Activated CD4-positive, alpha-beta memory T cell treated with anti-CD3 and anti-CD28 coated beads for 36 hours (primary cell): ENCODE data around the gene GUCY2C. TPM values are rescaled to one million over a fixed set of nuclear protein-coding genes. Genes with fewer than 3 reads are reported as not detected.
"Not testable (repeated sequence)": the region's sequence is repeated elsewhere in the genome, so short reads cannot be mapped to it uniquely, and the experiment has no call there.

ENCODE experiments used
- CTCF ChIA-PET: fragments of 350-600 bp; sonication (Branson Sonifier 250); formaldehyde crosslinking; loops from one replicate; lab custom pipeline; 2021; ENCODE audit warnings: antibody characterized with exemption, inconsistent platforms; lab: Charles Lee
- POLR2A ChIA-PET: fragments of 350-600 bp; sonication (Branson Sonifier 250); formaldehyde crosslinking; loops from one replicate; lab custom pipeline; 2021; ENCODE audit warnings: antibody characterized with exemption; lab: Charles Lee
- DNase-seq: peaks from one replicate; pipeline ENCODE4 v3.0.0-alpha.2; 2020
- H3K27ac Mint-ChIP-seq: one replicate; pipeline ENCODE4 v1.8.0; 2021; ENCODE audit warnings: mixed read lengths
- H3K27me3 Mint-ChIP-seq: one replicate; pipeline ENCODE4 v1.8.0; 2021; ENCODE audit warnings: mixed read lengths
- H3K36me3 Mint-ChIP-seq: one replicate; pipeline ENCODE4 v1.8.0; 2021; ENCODE audit warnings: mixed read lengths
- H3K4me1 Mint-ChIP-seq: one replicate; pipeline ENCODE4 v1.8.0; 2021; ENCODE audit warnings: low read depth, mixed read lengths
- H3K4me3 Mint-ChIP-seq: one replicate; pipeline ENCODE4 v1.8.0; 2021; ENCODE audit warnings: mild to moderate bottlenecking, mixed read lengths
- H3K9me3 Mint-ChIP-seq: one replicate; pipeline ENCODE4 v1.8.0; 2021; ENCODE audit warnings: mixed read lengths
- intact Hi-C: fragments of 100-400 bp; cut with micrococcal nuclease; formaldehyde crosslinking; loops from one replicate; pipeline ENCODE4 v1.15.1; 2023
- total RNA-seq, 2 experiments: library from RNA; stranded (reverse); gene quantifications; one replicate each; pipeline ENCODE4 v1.2.3, GENCODE V29; 2021

Gene GUCY2C
- not detected for total RNA-seq

DNA sequence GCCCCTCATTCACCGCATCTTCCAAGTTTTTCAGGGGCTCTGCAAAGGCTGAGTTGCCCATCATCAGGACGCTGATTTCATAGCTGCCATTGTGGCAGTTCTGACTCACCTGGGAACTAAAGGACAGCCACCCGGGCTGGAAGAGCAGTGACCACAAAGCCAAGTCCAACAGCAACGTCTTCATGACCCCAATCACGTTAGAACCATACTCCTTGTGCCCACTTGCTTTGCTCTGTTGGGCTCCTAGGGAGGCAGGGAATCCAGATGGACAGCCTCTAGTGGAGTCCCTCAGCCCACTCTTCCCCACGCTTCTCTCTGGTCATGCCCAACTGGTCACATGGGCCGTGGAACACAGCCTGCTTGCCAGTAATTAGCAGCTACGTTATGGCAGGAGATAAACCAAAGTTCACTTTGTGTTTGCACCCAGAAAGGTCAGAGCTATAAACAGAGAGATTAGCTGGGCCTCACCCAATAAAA lies at the start of gene GUCY2C:
TSS of gene GUCY2C (minus strand) at position 335 of the 477 bp plus-strand sequence. CDS start at position 184, 151 bp downstream.
- Mint-ChIP-seq H3K9me3 (no peaks in the 10 kb centered on the region), H3K27me3 (peaks cover 13% of the 10 kb centered on the region), H3K4me3 (no peak within 1 kb of the TSS), H3K4me1 (no peaks in the 10 kb centered on the region), H3K27ac (no peak within 1 kb of the TSS), H3K36me3 (no peaks in the 10 kb centered on the region)
- ChIA-PET POLR2A (no interaction called here), CTCF (interaction anchor here (1.3 kb wide), 1 partner anchor 28 kb away, joined by 4 read pairs; no protein-coding TSS in a partner anchor)
- intact Hi-C loops, result no loop called here
- DNase-seq, result no peak

DNA sequence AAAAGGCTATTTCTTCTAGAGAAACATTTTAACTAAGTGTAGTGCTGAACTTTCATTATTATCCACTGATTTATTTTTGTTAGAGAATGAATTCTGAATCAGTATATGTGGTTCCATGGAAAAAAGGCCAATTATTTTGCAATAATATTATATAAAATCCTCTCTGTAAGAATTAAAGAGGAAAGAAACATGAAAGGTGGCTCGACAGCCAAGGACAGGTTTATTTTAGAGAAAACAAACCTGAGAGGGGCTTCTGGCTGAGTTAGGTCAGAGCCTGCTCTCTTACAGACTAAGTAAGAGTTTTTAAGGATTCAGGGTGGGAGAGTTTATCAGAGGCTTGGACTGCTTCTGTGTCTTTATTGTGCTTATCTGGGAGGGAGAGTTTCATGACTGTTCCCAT lies 46.7 kb upstream of the GUCY2C start:
- peaks cover 14% of the 10 kb centered on the region for H3K9me3 Mint-ChIP-seq
- ChIA-PET POLR2A (interaction anchor here (0.6 kb wide), 1 partner anchor 600 kb away, joined by 3 read pairs; no protein-coding TSS in a partner anchor), CTCF (no interaction called here)
- H3K27ac Mint-ChIP-seq, result no peak overlapping the region
- peaks cover 3% of the 10 kb centered on the region for H3K4me1 Mint-ChIP-seq
- no peaks in the 10 kb centered on the region for H3K27me3 Mint-ChIP-seq
- no peak for DNase-seq
- intact Hi-C loops, result no loop called here
- no peak overlapping the region for H3K4me3 Mint-ChIP-seq
- H3K36me3 Mint-ChIP-seq, result peaks cover 28% of the 10 kb centered on the region

DNA sequence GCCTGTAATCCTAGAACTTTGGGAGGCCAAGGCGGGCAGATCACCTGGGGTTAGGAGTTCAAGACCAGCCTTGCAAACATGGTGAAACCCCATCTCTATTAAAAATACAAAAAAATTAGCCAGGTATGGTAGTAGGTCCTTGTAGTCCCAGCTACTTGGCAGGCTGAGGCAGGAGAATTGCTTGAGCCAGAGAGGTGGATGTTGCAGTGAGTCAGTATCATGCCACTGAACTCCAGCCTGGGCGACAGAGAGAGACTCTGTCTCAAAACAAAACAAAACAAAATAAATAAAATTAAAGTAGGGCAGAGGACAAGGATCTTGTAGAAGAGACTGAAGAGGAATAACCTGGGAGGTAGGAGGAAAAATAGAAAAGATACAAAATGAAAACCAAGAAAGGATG lies 45.5 kb upstream of the GUCY2C start:
- no peak for DNase-seq
- ChIA-PET POLR2A (no interaction called here), CTCF (no interaction called here)
- intact Hi-C loops, result no loop called here
- peaks cover 9% of the 10 kb centered on the region for H3K9me3 Mint-ChIP-seq
- no peaks in the 10 kb centered on the region for H3K4me1 Mint-ChIP-seq
- H3K4me3 Mint-ChIP-seq, result no peak overlapping the region
- no peak overlapping the region for H3K27ac Mint-ChIP-seq
- no peaks in the 10 kb centered on the region for H3K27me3 Mint-ChIP-seq
- H3K36me3 Mint-ChIP-seq, result peaks cover 20% of the 10 kb centered on the region

DNA sequence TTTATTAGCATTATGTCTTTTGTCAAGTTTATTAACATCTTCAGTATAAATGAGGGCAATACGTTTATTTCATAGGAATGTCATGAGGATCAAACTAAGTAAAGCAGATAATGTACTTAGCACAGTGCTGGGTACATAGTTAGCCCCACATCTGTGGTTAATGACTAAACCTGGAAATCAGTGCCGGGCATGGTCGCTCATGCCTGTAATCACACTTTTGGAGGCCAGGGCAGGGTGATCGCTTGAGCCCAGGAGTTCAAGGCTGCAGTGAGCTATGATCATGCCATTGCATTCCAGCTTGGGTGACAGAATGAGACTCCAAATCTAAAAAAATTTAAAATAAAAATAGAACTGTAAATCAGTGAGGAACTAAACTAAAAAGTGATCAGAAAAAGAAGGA lies 44.8 kb upstream of the GUCY2C start:
- H3K9me3 Mint-ChIP-seq, result peaks cover 7% of the 10 kb centered on the region
- CTCF ChIA-PET, result no interaction called here
- no peak overlapping the region for H3K4me3 Mint-ChIP-seq
- intact Hi-C loops, result no loop called here
- no peak overlapping the region for H3K27ac Mint-ChIP-seq
- POLR2A ChIA-PET, result no interaction called here
- peaks cover 16% of the 10 kb centered on the region for H3K36me3 Mint-ChIP-seq
- no peaks in the 10 kb centered on the region for H3K27me3 Mint-ChIP-seq
- DNase-seq, result no peak
- no peaks in the 10 kb centered on the region for H3K4me1 Mint-ChIP-seq

DNA sequence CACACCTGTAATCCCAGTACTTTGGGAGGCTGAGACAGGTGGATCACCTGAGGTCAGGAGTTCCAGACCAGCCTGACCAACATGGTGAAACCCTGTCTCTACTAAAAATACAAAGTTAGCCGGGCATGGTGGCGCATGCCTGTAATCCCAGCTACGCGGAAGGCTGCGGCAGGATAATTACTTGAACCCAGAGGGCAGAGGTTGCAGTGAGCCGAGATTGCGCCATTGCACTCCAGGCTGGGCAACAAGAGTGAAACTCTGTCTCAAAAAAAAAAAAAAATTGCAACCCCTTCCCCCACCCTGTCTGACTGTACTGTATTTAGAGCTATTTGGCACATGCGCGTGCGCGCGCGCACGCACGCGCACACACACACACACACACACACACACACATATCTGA lies 40.0 kb upstream of the GUCY2C start:
- H3K36me3 Mint-ChIP-seq, result not testable (repeated sequence)

DNA sequence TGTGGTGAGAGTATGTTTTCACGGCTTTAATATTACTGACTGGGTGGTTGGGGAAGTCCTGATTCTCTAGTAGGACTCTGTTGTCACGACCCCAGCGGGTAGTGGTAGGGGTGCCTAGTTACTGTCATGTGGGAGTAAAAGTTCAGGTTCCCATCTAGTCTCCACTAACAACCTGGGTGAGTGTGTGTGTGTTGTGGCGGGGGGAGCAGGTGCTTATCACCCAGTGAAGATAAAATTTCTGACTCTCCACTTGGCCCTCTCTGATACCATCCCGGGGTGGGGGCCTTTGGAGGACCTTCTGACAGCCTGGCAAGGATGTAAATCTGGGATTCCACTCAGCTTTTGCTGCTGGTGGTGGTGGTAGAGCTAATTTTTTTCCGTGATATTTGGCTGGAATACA lies 35.4 kb upstream of the GUCY2C start:
- H3K27me3 Mint-ChIP-seq, result peaks cover 2% of the 10 kb centered on the region

More for the DNA sequence above, 40.0 kb upstream of the GUCY2C start:
- H3K4me1 Mint-ChIP-seq, H3K4me3 Mint-ChIP-seq, DNase-seq, POLR2A ChIA-PET, H3K27me3 Mint-ChIP-seq, H3K9me3 Mint-ChIP-seq, intact Hi-C loops, H3K27ac Mint-ChIP-seq: not testable (repeated sequence)
- CTCF ChIA-PET, result interaction anchor here (0.7 kb wide), 1 partner anchor 535 kb away, joined by 4 read pairs; no protein-coding TSS in a partner anchor

DNA sequence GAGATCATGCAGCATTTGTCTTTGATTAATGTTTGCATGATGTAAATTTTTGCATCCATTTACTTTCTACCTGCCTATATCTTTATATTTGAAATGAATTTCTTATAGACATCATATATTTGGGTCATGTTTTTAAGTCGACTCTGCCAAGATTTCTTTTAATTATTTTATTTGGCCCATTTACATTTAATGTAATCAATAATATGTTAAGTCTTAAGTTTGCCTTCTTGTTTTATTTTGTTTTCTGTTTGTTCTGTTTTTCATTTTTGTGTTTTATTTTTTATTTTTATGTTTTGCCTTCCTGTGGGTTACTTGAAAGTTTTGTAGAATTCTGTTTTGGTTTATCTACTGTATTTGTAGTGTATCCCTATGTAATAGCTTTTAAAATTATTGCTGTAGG lies 33.2 kb upstream of the GUCY2C start:
- intact Hi-C loops, result no loop called here
- no peak for DNase-seq
- H3K9me3 Mint-ChIP-seq, result peaks cover 16% of the 10 kb centered on the region
- ChIA-PET POLR2A (no interaction called here), CTCF (no interaction called here)
- peaks cover 2% of the 10 kb centered on the region for H3K36me3 Mint-ChIP-seq
- H3K27ac Mint-ChIP-seq, result no peak overlapping the region
- H3K4me3 Mint-ChIP-seq, result no peak overlapping the region
- H3K4me1 Mint-ChIP-seq, result no peaks in the 10 kb centered on the region
- H3K27me3 Mint-ChIP-seq, result peaks cover 2% of the 10 kb centered on the region

More for the DNA sequence above, 35.4 kb upstream of the GUCY2C start:
- intact Hi-C loops, result no loop called here
- Mint-ChIP-seq H3K4me1 (no peaks in the 10 kb centered on the region), H3K4me3 (no peak overlapping the region), H3K27ac (no peak overlapping the region), H3K9me3 (peaks cover 13% of the 10 kb centered on the region), H3K36me3 (peaks cover 2% of the 10 kb centered on the region)
- CTCF ChIA-PET, result no interaction called here
- POLR2A ChIA-PET, result no interaction called here
- no peak for DNase-seq

DNA sequence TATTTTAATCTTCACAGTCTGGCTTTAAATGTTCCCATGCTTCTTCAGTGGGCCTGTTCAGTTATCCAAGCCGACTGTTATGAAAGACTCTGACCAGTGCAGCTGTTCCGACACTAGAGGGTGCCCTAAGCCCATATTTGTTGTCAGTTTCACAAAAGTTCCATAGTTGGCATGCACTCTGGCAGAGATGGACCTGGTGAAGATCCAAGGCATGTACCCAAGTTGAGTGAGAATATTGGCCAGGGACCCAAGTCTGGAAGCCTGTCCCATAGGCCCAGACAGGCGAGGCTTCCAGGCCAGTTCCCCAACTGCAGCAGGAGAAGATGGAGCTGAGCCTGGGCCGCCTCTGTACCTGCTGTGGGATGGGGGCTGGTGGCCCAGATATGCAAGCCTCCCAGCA lies 27.4 kb upstream of the GUCY2C start:
- H3K27me3 Mint-ChIP-seq, result peaks cover 2% of the 10 kb centered on the region
- H3K4me1 Mint-ChIP-seq, result no peaks in the 10 kb centered on the region
- DNase-seq, result peak; percentile 65
- intact Hi-C loops, result loop anchor here (1.0 to 5.0 kb wide), 5 partner anchors 51 to 544 kb away; partner anchors contain the start of gene RERG
- H3K4me3 Mint-ChIP-seq, result no peak overlapping the region
- H3K36me3 Mint-ChIP-seq, result no peaks in the 10 kb centered on the region
- H3K27ac Mint-ChIP-seq, result no peak overlapping the region
- ChIA-PET CTCF (interaction anchor here (0.6 to 3.6 kb wide), 24 partner anchors 10 to 549 kb away, joined by 3 to 33 read pairs (median 4); partner anchors contain the start of genes GUCY2C and RERG), POLR2A (interaction anchor here (0.6 kb wide), 1 partner anchor 10 kb away, joined by 4 read pairs; no protein-coding TSS in a partner anchor)
- H3K9me3 Mint-ChIP-seq, result peaks cover 3% of the 10 kb centered on the region

DNA sequence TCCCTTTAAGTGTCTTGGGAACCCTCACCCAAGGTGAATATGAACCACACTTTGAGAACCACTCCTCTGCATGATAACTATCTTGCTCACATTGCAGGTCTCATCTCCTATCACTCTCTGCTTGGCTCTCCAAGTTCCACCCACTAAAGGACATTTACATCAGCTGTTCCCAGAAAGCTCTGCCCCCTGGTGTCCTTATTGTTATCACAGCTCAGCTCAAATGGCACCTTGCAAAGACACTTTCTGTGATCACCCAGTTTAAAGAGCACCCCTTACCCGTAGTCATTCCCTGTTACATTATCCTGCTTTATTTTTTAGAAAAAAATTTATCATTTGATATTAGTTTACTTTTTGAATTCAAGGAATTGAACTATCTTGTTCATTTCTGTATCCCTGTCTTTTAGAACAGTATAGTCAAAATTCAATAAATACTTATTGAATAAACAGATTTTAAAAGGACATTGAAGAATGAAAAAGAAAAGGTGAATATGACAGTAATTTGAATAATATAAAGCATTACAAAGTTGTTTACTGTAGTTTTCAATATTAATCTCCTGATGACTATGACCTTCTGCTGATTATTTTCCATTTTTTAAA lies 20.5 kb upstream of the GUCY2C start:
- POLR2A ChIA-PET, result no interaction called here

DNA sequence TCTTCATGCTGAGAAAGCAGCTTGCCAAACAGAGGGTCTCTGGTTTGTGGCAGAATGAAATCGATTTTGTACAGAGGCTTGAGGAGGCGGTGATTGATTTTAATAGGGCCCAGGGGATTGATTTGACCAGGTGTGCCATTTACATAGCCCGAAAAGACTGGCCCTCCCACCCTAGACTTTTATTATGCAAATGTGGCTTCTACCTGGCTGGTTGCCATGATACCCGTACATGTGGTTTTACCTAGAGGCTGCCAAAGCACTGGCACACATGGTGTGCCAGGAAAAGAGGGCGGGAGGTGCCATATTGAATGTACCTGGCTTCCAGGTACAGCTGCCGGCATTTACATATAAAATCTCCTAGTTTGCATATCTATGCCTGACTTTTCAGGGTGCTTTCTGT lies 18.0 kb upstream of the GUCY2C start:
- H3K4me1 Mint-ChIP-seq, result peaks cover 2% of the 10 kb centered on the region
- no peak for DNase-seq
- POLR2A ChIA-PET, result no interaction called here
- H3K36me3 Mint-ChIP-seq, result no peaks in the 10 kb centered on the region
- H3K27ac Mint-ChIP-seq, result no peak overlapping the region
- CTCF ChIA-PET, result interaction anchor here (0.6 to 4.1 kb wide), 4 partner anchors 86 to 476 kb away, joined by 3 to 27 read pairs (median 3); no protein-coding TSS in a partner anchor
- peaks cover 8% of the 10 kb centered on the region for H3K27me3 Mint-ChIP-seq
- intact Hi-C loops, result no loop called here
- H3K9me3 Mint-ChIP-seq, result no peaks in the 10 kb centered on the region
- H3K4me3 Mint-ChIP-seq, result no peak overlapping the region

More for the DNA sequence above, 20.5 kb upstream of the GUCY2C start:
- Mint-ChIP-seq H3K36me3 (no peaks in the 10 kb centered on the region), H3K27ac (no peak overlapping the region), H3K4me1 (peaks cover 2% of the 10 kb centered on the region), H3K9me3 (no peaks in the 10 kb centered on the region), H3K4me3 (no peak overlapping the region), H3K27me3 (peaks cover 3% of the 10 kb centered on the region)
- peak; percentile 58 for DNase-seq
- CTCF ChIA-PET, result interaction anchor here (0.9 to 4.1 kb wide), 12 partner anchors 18 to 504 kb away, joined by 3 to 27 read pairs (median 4); partner anchors contain the start of gene RERG
- intact Hi-C loops, result loop anchor here (1.0 kb wide), 2 partner anchors 87 to 479 kb away; no protein-coding TSS in a partner anchor

DNA sequence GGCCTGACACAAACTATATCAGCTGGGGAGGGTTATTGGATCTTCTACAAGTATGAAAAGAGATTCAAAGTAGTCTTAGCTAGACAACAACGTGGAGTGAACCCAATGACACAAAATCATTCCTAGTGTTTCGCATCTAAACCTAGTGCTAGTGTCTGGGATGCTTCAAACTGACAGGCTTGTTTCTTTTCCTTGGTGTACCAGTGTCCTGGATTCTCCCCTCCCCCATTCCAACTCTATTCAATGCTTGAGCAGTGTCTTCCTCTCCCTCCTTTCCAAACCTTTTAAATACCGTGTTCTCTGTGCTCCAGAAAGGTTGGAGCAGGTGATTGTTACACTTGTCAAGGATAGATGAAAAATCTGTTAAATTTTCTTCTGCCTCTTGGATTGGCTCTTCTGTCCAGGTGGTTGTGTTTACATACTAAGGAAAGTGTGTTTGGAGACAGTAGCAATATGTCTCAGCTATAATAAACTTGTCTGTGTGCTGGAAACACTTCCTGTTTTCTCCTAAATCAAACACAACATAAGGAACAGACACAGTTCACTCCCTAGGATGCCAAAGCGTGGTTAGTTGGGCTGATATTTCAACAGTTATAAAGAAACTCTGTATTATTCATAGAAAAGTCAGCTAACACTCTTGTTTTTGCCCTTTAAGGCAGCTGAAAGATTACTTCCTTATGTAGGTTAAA lies 14.4 kb upstream of the GUCY2C start:
- no peaks in the 10 kb centered on the region for H3K36me3 Mint-ChIP-seq
- no peaks in the 10 kb centered on the region for H3K4me1 Mint-ChIP-seq
- POLR2A ChIA-PET, result no interaction called here
- H3K9me3 Mint-ChIP-seq, result no peaks in the 10 kb centered on the region
- DNase-seq, result no peak
- no peak overlapping the region for H3K4me3 Mint-ChIP-seq
- peaks cover 17% of the 10 kb centered on the region for H3K27me3 Mint-ChIP-seq
- CTCF ChIA-PET, result interaction anchor here (0.6 kb wide), 1 partner anchor 13 kb away, joined by 4 read pairs; no protein-coding TSS in a partner anchor
- no peak overlapping the region for H3K27ac Mint-ChIP-seq
- intact Hi-C loops, result no loop called here
